Measurements from ENCODE around the gene FAM47E.

The FAM47E gene

GRCh38 chr4:76256968-76257367, 5.4 kb downstream of the FAM47E start:
- no peak overlapping the region for H3K27ac ChIP-seq (ENCODE audit: poor library complexity, severe bottlenecking)
- ATAC-seq (ENCODE audit: low read depth): no peak
- DNase-seq (ENCODE audit: low spot score): no peak
- no peaks in the 10 kb centered on the region for H3K4me1 ChIP-seq (ENCODE audit: insufficient read depth, poor library complexity, severe bottlenecking)
- H3K4me3 ChIP-seq (ENCODE audit: severe bottlenecking): no peak overlapping the region
- peaks cover 6% of the 10 kb centered on the region for H3K9me3 ChIP-seq (ENCODE audit: severe bottlenecking)
- peaks cover 3% of the 10 kb centered on the region for H3K27me3 ChIP-seq (ENCODE audit: insufficient read depth, poor library complexity, severe bottlenecking)
- TF ChIP-seq CTCF (IDR thresholded peaks at IDR 0.05; ENCODE audit: poor library complexity, severe bottlenecking): no peak
- no peaks in the 10 kb centered on the region for H3K36me3 ChIP-seq (ENCODE audit: low read depth)

GRCh38 chr4:76257824-76258223, 6.3 kb downstream of the FAM47E start:
- no peak for TF ChIP-seq CTCF (IDR thresholded peaks at IDR 0.05; ENCODE audit: poor library complexity, severe bottlenecking)
- DNase-seq (ENCODE audit: low spot score) (no peak), ATAC-seq (ENCODE audit: low read depth) (no peak)
- peaks cover 3% of the 10 kb centered on the region for H3K27me3 ChIP-seq (ENCODE audit: insufficient read depth, poor library complexity, severe bottlenecking)
- H3K9me3 ChIP-seq (ENCODE audit: severe bottlenecking): peaks cover 6% of the 10 kb centered on the region
- H3K36me3 ChIP-seq (ENCODE audit: low read depth): no peaks in the 10 kb centered on the region
- no peaks in the 10 kb centered on the region for H3K4me1 ChIP-seq (ENCODE audit: insufficient read depth, poor library complexity, severe bottlenecking)
- no peak overlapping the region for H3K4me3 ChIP-seq (ENCODE audit: severe bottlenecking)
- no peak overlapping the region for H3K27ac ChIP-seq (ENCODE audit: poor library complexity, severe bottlenecking)

GRCh38 chr4:76260571-76260970, 9.1 kb downstream of the FAM47E start:
- no peak for TF ChIP-seq CTCF (IDR thresholded peaks at IDR 0.05; ENCODE audit: poor library complexity, severe bottlenecking)
- no peak overlapping the region for H3K27ac ChIP-seq (ENCODE audit: poor library complexity, severe bottlenecking)
- ATAC-seq (ENCODE audit: low read depth): no peak

GRCh38 chr4:76265631-76266218, 14.2 kb downstream of the FAM47E start:
- H3K27me3 ChIP-seq (ENCODE audit: insufficient read depth, poor library complexity, severe bottlenecking): no peaks in the 10 kb centered on the region

More at GRCh38 chr4:76260571-76260970, 9.1 kb downstream of the FAM47E start:
- DNase-seq (ENCODE audit: low spot score): no peak
- Histone ChIP-seq H3K36me3 (ENCODE audit: low read depth) (no peaks in the 10 kb centered on the region), H3K27me3 (ENCODE audit: insufficient read depth, poor library complexity, severe bottlenecking) (peaks cover 3% of the 10 kb centered on the region), H3K4me3 (ENCODE audit: severe bottlenecking) (no peak overlapping the region), H3K9me3 (ENCODE audit: severe bottlenecking) (peaks cover 6% of the 10 kb centered on the region), H3K4me1 (ENCODE audit: insufficient read depth, poor library complexity, severe bottlenecking) (no peaks in the 10 kb centered on the region)

More at GRCh38 chr4:76265631-76266218, 14.2 kb downstream of the FAM47E start:
- no peak overlapping the region for H3K4me3 ChIP-seq (ENCODE audit: severe bottlenecking)
- no peak for TF ChIP-seq CTCF (IDR thresholded peaks at IDR 0.05; ENCODE audit: poor library complexity, severe bottlenecking)
- no peaks in the 10 kb centered on the region for H3K4me1 ChIP-seq (ENCODE audit: insufficient read depth, poor library complexity, severe bottlenecking)
- H3K9me3 ChIP-seq (ENCODE audit: severe bottlenecking): no peaks in the 10 kb centered on the region
- DNase-seq (ENCODE audit: low spot score) (no peak), ATAC-seq (ENCODE audit: low read depth) (no peak)
- H3K27ac ChIP-seq (ENCODE audit: poor library complexity, severe bottlenecking): no peak overlapping the region
- no peaks in the 10 kb centered on the region for H3K36me3 ChIP-seq (ENCODE audit: low read depth)

All from RWPE2 (cell line).